ENCODE results near the gene SELP. TPM values are rescaled to one million over a fixed set of nuclear protein-coding genes. Genes with fewer than 3 reads are reported as not detected.

The SELP gene
- total RNA-seq, 2 experiments from 2014 or later: not detected

DNA sequence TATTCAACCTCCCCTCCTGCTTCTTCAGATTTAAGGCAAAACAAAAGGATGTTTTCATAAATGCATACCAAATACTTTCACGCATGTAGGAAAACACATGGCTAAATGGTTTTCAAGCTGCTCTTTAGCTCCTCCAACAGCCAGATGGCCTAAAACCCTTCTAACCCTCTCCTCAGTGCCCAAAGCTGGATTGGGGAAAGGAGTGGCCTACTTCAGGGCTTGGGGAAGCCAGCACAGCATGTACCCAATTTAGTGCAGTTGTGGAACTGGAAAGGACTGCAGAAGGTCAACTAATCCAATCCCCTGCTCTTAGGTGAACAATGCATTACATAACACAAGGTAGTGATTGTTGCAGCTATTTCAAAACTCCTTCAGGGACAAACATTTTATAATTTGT is 53.0 kb downstream of the SELP start:
- POLR2A ChIA-PET: interaction anchor here (0.6 kb wide), 1 partner anchor 770 kb away, joined by 3 read pairs; no protein-coding TSS in a partner anchor
- intact Hi-C loops (cut with micrococcal nuclease; ENCODE audit: unreplicated experiment): no loop called here
- CTCF ChIA-PET (ENCODE audit: unreplicated experiment): no interaction called here

DNA sequence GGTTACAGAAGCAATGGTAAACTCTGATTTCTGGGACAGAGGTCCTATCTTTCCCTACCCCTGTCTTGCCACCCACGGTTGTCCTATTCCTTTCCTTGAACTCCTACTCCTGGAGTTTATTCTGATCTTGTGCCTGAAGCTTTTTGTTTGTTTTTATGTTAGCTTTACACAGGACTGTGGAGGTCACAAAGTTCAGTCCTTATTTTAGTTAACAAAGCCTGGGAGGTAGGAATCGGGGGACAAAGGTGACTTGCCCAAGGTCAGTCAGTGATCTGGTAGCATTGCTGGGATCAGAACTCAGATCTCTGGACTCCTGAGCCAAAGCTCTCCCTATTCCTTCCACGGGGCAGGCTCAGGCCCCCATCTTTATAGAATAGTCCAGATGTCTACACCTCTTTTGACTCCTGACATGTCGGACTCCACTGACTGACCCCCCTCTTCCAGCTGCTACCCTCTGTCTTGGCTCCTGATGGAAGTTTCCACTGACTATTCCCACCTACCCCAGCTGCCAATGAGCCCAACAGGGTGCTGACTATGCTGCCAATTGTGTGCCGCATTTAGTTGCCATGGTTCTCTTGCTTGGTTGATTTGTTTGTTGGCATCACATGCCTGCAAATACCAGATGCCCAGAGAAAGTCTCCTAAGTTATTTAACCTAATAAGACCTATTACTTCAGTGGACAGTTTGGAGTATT is 53.5 kb downstream of the SELP start:
- ChIA-PET POLR2A (no interaction called here), CTCF (ENCODE audit: unreplicated experiment) (no interaction called here)
- BruUV-seq (replicated peaks): no TSS peak
- no peak overlapping the region for H3K4me3 ChIP-seq (ENCODE audit: low read depth, low read length, poor library complexity, severe bottlenecking)
- H3K9me2 ChIP-seq (ENCODE audit: insufficient read depth, low read length): no peaks in the 10 kb centered on the region
- no peaks in the 10 kb centered on the region for H4K20me1 ChIP-seq (ENCODE audit: insufficient read depth, low read length)
- no peaks in the 10 kb centered on the region for H3K79me2 ChIP-seq (ENCODE audit: insufficient read depth, low read depth, low read length)
- H3K36me3 ChIP-seq (ENCODE audit: insufficient read depth, low read length): no peaks in the 10 kb centered on the region
- H2AFZ ChIP-seq (ENCODE audit: low read length): no peak overlapping the region
- DNase-seq (ENCODE audit: low spot score): no peak
- no peaks in the 10 kb centered on the region for H3K9me3 ChIP-seq (ENCODE audit: low read length)
- H3K27ac ChIP-seq (ENCODE audit: low read depth, low read length, poor library complexity, severe bottlenecking): no peak overlapping the region
- no peaks in the 10 kb centered on the region for H3K4me1 ChIP-seq (ENCODE audit: insufficient read depth, low read length, poor library complexity, severe bottlenecking)
- no peak for TF ChIP-seq EZH2phosphoT487 (IDR thresholded peaks at IDR 0.05; ENCODE audit: borderline replicate concordance, low read depth, low read length)
- TF ChIP-seq, protein P1, sequence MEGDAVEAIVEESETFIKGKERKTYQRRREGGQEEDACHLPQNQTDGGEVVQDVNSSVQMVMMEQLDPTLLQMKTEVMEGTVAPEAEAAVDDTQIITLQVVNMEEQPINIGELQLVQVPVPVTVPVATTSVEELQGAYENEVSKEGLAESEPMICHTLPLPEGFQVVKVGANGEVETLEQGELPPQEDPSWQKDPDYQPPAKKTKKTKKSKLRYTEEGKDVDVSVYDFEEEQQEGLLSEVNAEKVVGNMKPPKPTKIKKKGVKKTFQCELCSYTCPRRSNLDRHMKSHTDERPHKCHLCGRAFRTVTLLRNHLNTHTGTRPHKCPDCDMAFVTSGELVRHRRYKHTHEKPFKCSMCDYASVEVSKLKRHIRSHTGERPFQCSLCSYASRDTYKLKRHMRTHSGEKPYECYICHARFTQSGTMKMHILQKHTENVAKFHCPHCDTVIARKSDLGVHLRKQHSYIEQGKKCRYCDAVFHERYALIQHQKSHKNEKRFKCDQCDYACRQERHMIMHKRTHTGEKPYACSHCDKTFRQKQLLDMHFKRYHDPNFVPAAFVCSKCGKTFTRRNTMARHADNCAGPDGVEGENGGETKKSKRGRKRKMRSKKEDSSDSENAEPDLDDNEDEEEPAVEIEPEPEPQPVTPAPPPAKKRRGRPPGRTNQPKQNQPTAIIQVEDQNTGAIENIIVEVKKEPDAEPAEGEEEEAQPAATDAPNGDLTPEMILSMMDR (conservative IDR thresholded peaks at IDR 0.05; ENCODE audit: low read length): no peak
- intact Hi-C loops (cut with micrococcal nuclease; ENCODE audit: unreplicated experiment): no loop called here
- no peak overlapping the region for H3K4me2 ChIP-seq (ENCODE audit: low read length)

More for the DNA sequence above, 53.0 kb downstream of the SELP start:
- Histone ChIP-seq H3K27ac (ENCODE audit: low read depth, low read length, poor library complexity, severe bottlenecking) (no peak overlapping the region), H3K36me3 (ENCODE audit: insufficient read depth, low read length) (no peaks in the 10 kb centered on the region), H3K4me2 (ENCODE audit: low read length) (no peak overlapping the region), H3K4me1 (ENCODE audit: insufficient read depth, low read length, poor library complexity, severe bottlenecking) (no peaks in the 10 kb centered on the region), H2AFZ (ENCODE audit: low read length) (no peak overlapping the region), H4K20me1 (ENCODE audit: insufficient read depth, low read length) (no peaks in the 10 kb centered on the region), H3K9me2 (ENCODE audit: insufficient read depth, low read length) (no peaks in the 10 kb centered on the region), H3K4me3 (ENCODE audit: low read depth, low read length, poor library complexity, severe bottlenecking) (no peak overlapping the region), H3K79me2 (ENCODE audit: insufficient read depth, low read depth, low read length) (no peaks in the 10 kb centered on the region), H3K9me3 (ENCODE audit: low read length) (no peaks in the 10 kb centered on the region)
- TF ChIP-seq, protein P1 (conservative IDR thresholded peaks at IDR 0.05; ENCODE audit: low read length): no peak
- TF ChIP-seq EZH2phosphoT487 (IDR thresholded peaks at IDR 0.05; ENCODE audit: borderline replicate concordance, low read depth, low read length): no peak
- no peak for DNase-seq (ENCODE audit: low spot score)
- BruUV-seq (replicated peaks): no TSS peak

DNA sequence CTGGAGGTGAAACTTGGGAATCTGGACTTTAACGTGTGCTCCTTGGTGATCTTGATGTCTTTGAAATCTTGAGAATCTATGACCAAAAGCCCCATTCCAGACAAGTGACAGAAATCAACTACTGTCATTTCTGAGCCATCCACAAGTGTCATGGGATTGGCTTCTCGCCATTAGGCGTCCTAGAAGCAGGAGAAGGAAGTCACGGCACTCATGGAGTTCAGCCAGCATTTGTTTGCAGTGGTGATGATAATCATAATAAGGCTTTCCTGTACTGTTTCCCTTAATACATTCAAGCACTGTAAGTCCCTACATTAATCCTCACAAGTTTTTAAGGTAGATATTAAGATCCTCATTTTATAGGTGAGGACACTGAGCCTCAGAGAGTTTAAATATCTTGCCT is 55.6 kb downstream of the SELP start:
- Histone ChIP-seq H3K27ac (ENCODE audit: low read depth, low read length, poor library complexity, severe bottlenecking) (no peak overlapping the region), H3K36me3 (ENCODE audit: insufficient read depth, low read length) (no peaks in the 10 kb centered on the region), H3K9me3 (ENCODE audit: low read length) (no peaks in the 10 kb centered on the region), H2AFZ (ENCODE audit: low read length) (no peak overlapping the region), H3K4me2 (ENCODE audit: low read length) (no peak overlapping the region), H3K9me2 (ENCODE audit: insufficient read depth, low read length) (no peaks in the 10 kb centered on the region), H3K79me2 (ENCODE audit: insufficient read depth, low read depth, low read length) (no peaks in the 10 kb centered on the region), H3K4me1 (ENCODE audit: insufficient read depth, low read length, poor library complexity, severe bottlenecking) (no peaks in the 10 kb centered on the region), H3K4me3 (ENCODE audit: low read depth, low read length, poor library complexity, severe bottlenecking) (no peak overlapping the region), H4K20me1 (ENCODE audit: insufficient read depth, low read length) (no peaks in the 10 kb centered on the region)
- intact Hi-C loops (cut with micrococcal nuclease; ENCODE audit: unreplicated experiment): no loop called here
- POLR2A ChIA-PET: no interaction called here
- no peak for TF ChIP-seq EZH2phosphoT487 (IDR thresholded peaks at IDR 0.05; ENCODE audit: borderline replicate concordance, low read depth, low read length)
- TF ChIP-seq, protein P1 (conservative IDR thresholded peaks at IDR 0.05; ENCODE audit: low read length): no peak
- CTCF ChIA-PET (ENCODE audit: unreplicated experiment): no interaction called here
- DNase-seq (ENCODE audit: low spot score): no peak
- BruUV-seq (replicated peaks): no TSS peak

Measured in OCI-LY7 (cell line).